Small intestine (tissue), 7 donors: Measurements from ENCODE around the gene IFT74. TPM values are rescaled to one million over a fixed set of nuclear protein-coding genes. Genes with fewer than 3 reads are reported as not detected.

ENCODE experiments used
- DNase-seq, 2 donors: peaks; one replicate each; pipeline versions ENCODE4 v3.0.0 to v3.0.0-alpha.2; 2013
- FAIRE-seq: peaks from 2 replicates; lab custom pipeline; 2012; peaks lifted over from hg19 to GRCh38; lab: Jason Lieb, UNC
- H3K27ac ChIP-seq, 3 donors: one replicate each; pipeline ENCODE4 v1.5.1; 2013; ENCODE audit warnings: low read length in 2 of 3, mild to moderate bottlenecking in 2 of 3, control low read depth in 1 of 3, inconsistent platforms in 1 of 3, low read depth in 1 of 3, moderate library complexity in 1 of 3
- H3K27me3 ChIP-seq, 3 donors: one replicate each; pipeline ENCODE4 v1.6.1; 2013; ENCODE audit warnings: low read length in 3 of 3, inconsistent platforms in 1 of 3; ENCODE audit not compliant: control insufficient read depth in 3 of 3, insufficient read depth in 3 of 3
- H3K36me3 ChIP-seq, 3 donors: one replicate each; pipeline ENCODE4 v1.6.1; 2013; ENCODE audit warnings: low read length in 3 of 3, inconsistent platforms in 1 of 3, low read depth in 1 of 3, mild to moderate bottlenecking in 1 of 3, moderate library complexity in 1 of 3; ENCODE audit not compliant: control insufficient read depth in 3 of 3, insufficient read depth in 2 of 3
- H3K4me1 ChIP-seq, 3 donors: one replicate each; pipeline ENCODE4 v1.6.1; 2013; ENCODE audit warnings: low read length in 2 of 3, inconsistent platforms in 1 of 3, low read depth in 1 of 3, mild to moderate bottlenecking in 1 of 3, moderate library complexity in 1 of 3; ENCODE audit not compliant: control insufficient read depth in 3 of 3, insufficient read depth in 2 of 3
- H3K4me3 ChIP-seq, 3 donors: one replicate each; pipeline ENCODE4 v1.5.1; 2013; ENCODE audit warnings: low read length in 3 of 3, control low read depth in 1 of 3, inconsistent platforms in 1 of 3, low read depth in 1 of 3, mild to moderate bottlenecking in 1 of 3, moderate library complexity in 1 of 3
- H3K9me3 ChIP-seq, 2 donors: one replicate each; pipeline ENCODE4 v1.6.1; 2013; ENCODE audit warnings: low read depth in 1 of 2, low read length in 1 of 2; ENCODE audit not compliant: control insufficient read depth in 2 of 2, insufficient read depth in 1 of 2
- WGBS, 3 donors: extraction: QIAGEN DNeasy Blood & Tissue Kit; methylation state at CpG; one replicate each; pipeline ENCODE4 v1.1.7; 2013; 5-methylcytosine and 5-hydroxymethylcytosine counted together
- polyA plus RNA-seq, 4 donors: library from polyadenylated mRNA; stranded (reverse) in 3 of 4; unstranded in 1 of 4; fragments of 200-250 nt in 3 of 4; fragments of 120-200 nt in 1 of 4; gene quantifications; one replicate each; pipeline versions ENCODE4 v1.2.1 to v1.2.3, GENCODE V29; 2013
- donor health status: healthy with polysubstance abuse.
- donor health status: control.
- donor health status: control.
- donor health status: Bipolar disorder and iron deficiency.
- donor health status: healthy.

The IFT74 gene
- polyA plus RNA-seq, 4 donors = 4.6 to 25.5 (median 7.0) TPM

DNA sequence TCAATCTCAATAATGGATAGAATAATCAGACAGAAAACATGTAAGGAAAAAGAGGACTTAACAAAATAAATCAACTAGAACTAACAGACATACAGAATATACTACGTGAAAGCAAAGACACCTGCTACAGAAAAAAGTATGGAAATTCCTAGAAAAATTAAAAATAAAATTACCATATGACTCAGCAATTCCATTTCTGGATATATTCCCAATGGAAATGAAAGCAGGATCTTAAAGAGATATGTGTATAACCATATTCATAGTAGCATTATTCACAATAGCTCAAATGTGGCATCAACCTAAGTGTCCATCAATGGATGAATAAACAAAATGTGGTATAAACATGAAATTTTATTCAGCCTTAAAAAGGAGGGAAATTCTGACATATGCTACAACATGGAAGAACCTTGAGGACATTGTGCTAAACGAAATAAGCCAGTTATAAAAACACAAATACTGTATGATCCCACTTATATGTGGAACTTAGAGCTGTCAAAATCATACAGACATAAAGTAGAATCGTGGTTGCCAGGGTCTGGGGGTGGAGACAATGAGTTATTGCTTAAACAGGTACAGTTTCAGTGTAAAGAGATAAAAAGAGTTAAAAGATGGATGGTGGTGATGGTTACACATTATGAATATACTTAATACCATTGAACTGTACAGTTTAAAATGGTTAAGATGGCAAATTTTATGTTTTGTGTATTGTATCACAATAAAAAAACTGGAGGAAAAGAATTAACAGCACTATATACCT lies 16.1 kb upstream of the IFT74 start:
- H3K36me3 ChIP-seq = peaks cover 0 to 9% (median 0%) of the 10 kb centered on the region in 3 donors
- peak; percentile 15 for FAIRE-seq
- 75 to 83% (median 79%) methylated on average over 3 of the region's 3 CpGs for WGBS, 3 donors
- peaks cover 0 to 5% of the 10 kb centered on the region in 2 donors for H3K9me3 ChIP-seq
- H3K27me3 ChIP-seq = no peaks in the 10 kb centered on the region
- no peak for DNase-seq
- no peak overlapping the region for H3K4me3 ChIP-seq
- H3K27ac ChIP-seq = no peak overlapping the region
- peaks cover 0 to 15% (median 0%) of the 10 kb centered on the region in 3 donors for H3K4me1 ChIP-seq

DNA sequence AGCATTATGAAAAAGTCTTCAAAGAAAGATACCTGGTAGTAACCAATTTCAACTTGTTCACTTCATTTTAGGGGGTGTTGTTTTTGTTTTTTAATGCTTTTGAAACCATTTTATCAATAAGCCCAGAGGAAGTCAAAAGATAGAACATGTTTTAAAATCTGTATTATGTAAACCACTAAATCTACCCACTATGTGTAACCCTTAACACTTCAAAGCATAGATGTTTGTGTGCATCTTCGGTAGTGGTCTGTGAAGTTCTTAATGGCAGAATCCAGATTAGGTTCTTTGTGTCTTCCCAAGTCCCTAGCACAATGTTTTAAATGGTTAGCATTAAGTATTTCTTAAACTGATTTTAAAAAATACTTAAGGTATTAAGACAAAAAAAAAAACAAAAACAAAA lies 15.4 kb upstream of the IFT74 start:
- Histone ChIP-seq H3K4me3 (no peak overlapping the region), H3K36me3 (peaks cover 0 to 9% (median 0%) of the 10 kb centered on the region in 3 donors), H3K9me3 (peaks cover 0 to 5% of the 10 kb centered on the region in 2 donors), H3K4me1 (peaks cover 1 to 20% (median 5%) of the 10 kb centered on the region in 3 donors), H3K27me3 (no peaks in the 10 kb centered on the region), H3K27ac (no peak overlapping the region)
- WGBS, 3 donors = 83 to 93% (median 84%) methylated on average over 1 of the region's 1 CpG
- no peak for FAIRE-seq
- no peak for DNase-seq

DNA sequence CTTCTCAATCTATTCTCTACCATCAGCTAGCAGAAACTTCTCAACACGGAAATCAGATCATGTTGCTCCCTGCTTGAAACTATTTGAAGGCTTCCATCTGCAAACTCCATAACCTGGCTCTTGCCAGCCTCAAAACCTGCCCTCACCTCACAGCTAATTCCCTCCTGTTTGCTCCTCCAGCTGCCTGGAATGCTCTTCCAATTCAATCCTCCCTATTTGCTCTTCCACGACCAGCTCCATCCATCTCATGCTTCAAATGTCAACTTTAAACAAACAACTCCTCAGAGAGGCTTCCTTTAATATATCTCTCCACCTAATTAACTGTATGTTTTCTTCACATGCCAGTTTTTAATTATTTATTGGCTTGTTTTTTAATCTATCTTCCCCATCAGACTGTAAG lies 10.6 kb upstream of the IFT74 start:
- FAIRE-seq = no peak
- H3K9me3 ChIP-seq = no peaks in the 10 kb centered on the region
- H3K36me3 ChIP-seq = peaks cover 0 to 2% (median 0%) of the 10 kb centered on the region in 3 donors
- peak in 1 of 2 donors; percentile 6 for DNase-seq
- peak overlapping the region in 2 of 3 donors; percentile 91 to 94 for H3K4me3 ChIP-seq
- no peak overlapping the region for H3K27ac ChIP-seq
- H3K27me3 ChIP-seq = no peaks in the 10 kb centered on the region
- WGBS, 3 donors = 17 to 30% (median 24%) methylated on average over 2 of the region's 2 CpGs
- H3K4me1 ChIP-seq = peaks cover 1 to 27% (median 12%) of the 10 kb centered on the region in 3 donors

DNA sequence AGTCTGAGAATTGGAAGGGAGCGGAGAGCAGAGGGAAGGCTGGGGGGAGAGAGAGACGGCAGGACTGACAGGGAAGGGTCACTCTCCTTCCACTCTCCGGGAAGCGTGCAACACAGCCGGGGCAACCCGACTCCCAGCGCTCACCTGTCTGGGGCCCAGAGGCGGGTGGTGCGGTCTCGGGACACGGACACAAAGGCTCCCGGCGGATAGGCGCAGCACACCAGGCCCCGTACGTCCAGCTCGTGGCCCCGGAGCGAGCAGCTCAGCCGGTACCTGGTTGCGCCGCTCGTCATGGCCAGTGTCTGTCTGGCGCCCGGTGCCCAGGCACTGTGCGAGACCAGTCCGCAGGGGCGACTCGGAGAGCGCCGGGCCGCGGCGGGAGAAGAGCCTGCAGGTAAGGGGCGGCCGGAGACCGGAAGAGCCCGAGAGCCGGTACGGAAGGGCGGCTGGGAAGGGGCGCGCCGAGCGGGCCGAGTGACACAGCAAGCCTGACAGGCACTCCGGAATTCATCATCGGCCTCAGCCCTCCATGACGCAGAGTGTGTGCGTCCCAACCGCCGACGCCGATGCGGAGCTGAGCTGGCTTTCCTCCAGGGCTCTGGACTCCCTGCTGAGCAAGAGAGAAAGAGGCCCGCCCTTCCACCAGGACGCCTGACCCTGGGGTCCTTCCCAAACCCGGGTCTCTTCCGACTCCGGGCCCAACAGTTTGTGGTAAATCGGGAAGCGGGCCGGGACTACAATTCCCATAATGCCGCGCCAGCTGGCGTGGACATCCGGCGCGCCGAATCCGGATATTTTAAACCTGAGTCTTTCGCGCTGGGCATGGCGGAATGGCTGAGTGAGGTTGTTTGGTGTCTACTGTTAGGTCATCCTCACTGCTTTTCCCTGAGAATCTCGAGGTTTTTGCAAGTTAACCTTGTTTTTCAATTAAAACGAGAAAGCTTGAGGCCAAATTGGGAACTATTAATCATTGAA lies 9.2 kb upstream of the IFT74 start, which contains the start of gene PLAA:
PLAA (minus strand) TSS at position 490 of the 975 bp plus-strand sequence; CDS start at position 293, 197 bp downstream.
- FAIRE-seq (no peak), DNase-seq (peak; percentile 93 to 96)
- H3K4me3 ChIP-seq = peak within 1 kb of the TSS; percentile 83 to 94 (median 91)
- no peaks in the 10 kb centered on the region for H3K9me3 ChIP-seq
- H3K27ac ChIP-seq = peak within 1 kb of the TSS; percentile 95 to 100 (median 98)
- WGBS, 3 donors = 0 to 1% (median 0%) methylated on average over 66 to 76 of the region's 76 CpGs
- H3K36me3 ChIP-seq = peaks cover 0 to 2% (median 0%) of the 10 kb centered on the region in 3 donors
- H3K4me1 ChIP-seq = peaks cover 1 to 20% (median 12%) of the 10 kb centered on the region in 3 donors
- H3K27me3 ChIP-seq = no peaks in the 10 kb centered on the region

DNA sequence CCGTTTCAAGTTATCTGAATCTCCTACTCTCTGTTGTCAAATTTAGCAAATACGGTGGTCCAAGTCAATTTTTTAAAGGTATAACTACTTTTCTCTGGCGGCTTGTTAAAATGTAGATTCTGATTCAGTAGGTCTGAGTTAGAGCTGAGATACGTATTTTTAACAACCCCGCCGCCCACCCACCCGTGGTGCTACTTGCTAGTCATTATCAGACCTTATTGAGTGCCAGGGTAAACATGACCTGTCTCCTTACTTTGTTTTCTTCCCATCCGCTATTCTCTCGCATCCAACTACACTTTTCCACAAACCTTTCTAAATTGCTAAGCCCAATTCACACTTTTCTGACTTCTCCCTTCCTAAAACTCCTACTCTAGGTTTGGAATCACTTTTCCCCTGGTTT lies 8.5 kb upstream of the IFT74 start:
- H3K9me3 ChIP-seq = no peaks in the 10 kb centered on the region
- peak overlapping the region in 1 of 3 donors; percentile 98 for H3K27ac ChIP-seq
- peak overlapping the region in 2 of 3 donors; percentile 91 to 94 for H3K4me3 ChIP-seq
- FAIRE-seq = no peak
- peaks cover 1 to 20% (median 12%) of the 10 kb centered on the region in 3 donors for H3K4me1 ChIP-seq
- H3K27me3 ChIP-seq = no peaks in the 10 kb centered on the region
- WGBS, 3 donors = 0 to 1% (median 1%) methylated on average over 9 of the region's 9 CpGs
- DNase-seq = no peak
- peaks cover 0 to 2% (median 0%) of the 10 kb centered on the region in 3 donors for H3K36me3 ChIP-seq

DNA sequence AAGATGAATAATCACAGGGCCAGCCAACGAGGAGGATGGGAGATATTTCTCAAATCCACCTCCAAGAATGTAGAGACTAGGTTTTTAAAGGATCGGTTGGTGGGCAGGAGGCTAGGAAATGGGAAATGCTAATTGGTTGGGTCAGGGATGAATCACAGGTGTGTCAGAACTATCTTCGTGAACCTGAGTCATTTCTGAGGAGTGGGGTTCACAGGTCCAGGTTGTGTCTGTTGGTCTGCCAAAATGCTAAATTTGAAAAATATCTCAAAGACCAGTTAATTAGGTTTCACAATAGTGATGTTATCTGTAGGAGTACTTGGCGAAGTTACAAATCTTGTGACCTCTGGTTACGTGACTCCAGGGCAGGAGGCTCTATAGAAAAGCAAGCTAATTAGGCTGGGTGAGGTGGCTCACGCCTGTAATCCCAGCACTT lies 6.6 kb upstream of the IFT74 start:
- Histone ChIP-seq H3K9me3 (no peaks in the 10 kb centered on the region), H3K4me1 (peaks cover 1 to 12% (median 12%) of the 10 kb centered on the region in 3 donors), H3K27me3 (no peaks in the 10 kb centered on the region), H3K36me3 (no peaks in the 10 kb centered on the region), H3K27ac (no peak overlapping the region), H3K4me3 (no peak overlapping the region)
- FAIRE-seq = no peak
- 31 to 59% (median 46%) methylated on average over 6 of the region's 6 CpGs for WGBS, 3 donors
- peak in 1 of 2 donors; percentile 16 for DNase-seq

DNA sequence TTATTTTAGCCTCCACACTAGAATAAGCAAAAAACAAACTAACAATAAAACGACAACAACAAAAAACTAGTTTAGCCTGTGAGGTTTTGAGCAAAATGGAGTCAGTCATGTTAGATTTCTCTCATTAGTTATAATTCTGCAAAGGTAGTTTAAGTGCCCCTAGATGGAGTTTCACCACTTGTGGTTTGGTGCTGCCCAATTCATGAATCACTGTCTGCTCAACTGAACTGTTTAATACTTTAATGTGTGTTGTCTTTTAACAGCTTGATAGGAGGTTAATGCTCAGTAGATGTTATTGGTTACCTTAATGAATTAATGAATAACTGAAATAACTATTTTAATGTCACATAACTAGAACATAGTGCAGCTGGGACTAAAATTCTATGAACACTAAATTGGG lies 5.7 kb upstream of the IFT74 start:
- 90 to 98% (median 91%) methylated on average over 1 of the region's 1 CpG for WGBS, 3 donors
- Histone ChIP-seq H3K27me3 (no peaks in the 10 kb centered on the region), H3K36me3 (no peaks in the 10 kb centered on the region), H3K27ac (no peak overlapping the region), H3K9me3 (no peaks in the 10 kb centered on the region), H3K4me1 (peaks cover 1 to 16% (median 9%) of the 10 kb centered on the region in 3 donors), H3K4me3 (no peak overlapping the region)
- FAIRE-seq (no peak), DNase-seq (no peak)

DNA sequence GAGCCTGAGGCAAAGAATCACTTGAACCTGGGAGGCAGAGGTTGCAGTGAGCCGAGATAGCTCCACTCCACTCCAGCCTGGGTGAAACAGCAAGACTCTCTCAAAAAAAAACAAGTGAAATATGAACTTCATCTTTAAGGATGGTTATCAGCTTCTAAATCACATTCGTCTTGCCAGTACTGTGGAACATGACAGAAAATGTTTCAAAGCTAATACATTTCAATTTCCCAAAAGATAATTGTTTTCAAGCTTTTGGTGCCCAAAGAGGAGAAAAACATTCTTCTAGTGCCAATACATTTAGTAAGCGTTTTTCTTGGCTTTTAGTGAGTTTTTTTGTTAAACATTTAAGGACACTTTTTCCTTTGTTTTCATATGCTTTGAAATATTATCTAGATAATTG lies 4.4 kb upstream of the IFT74 start:
- H3K27me3 ChIP-seq = no peaks in the 10 kb centered on the region
- WGBS, 3 donors = 85 to 90% (median 89%) methylated on average over 3 of the region's 3 CpGs
- no peak overlapping the region for H3K27ac ChIP-seq
- FAIRE-seq = no peak
- H3K4me3 ChIP-seq = no peak overlapping the region
- no peaks in the 10 kb centered on the region for H3K9me3 ChIP-seq
- peaks cover 0 to 11% (median 3%) of the 10 kb centered on the region in 3 donors for H3K4me1 ChIP-seq
- no peaks in the 10 kb centered on the region for H3K36me3 ChIP-seq
- DNase-seq = no peak
